ENCODE data around the gene LAMTOR3.
A peak's percentile ranks its signal among the peaks of the same experiment; 100 is the strongest.

The LAMTOR3 gene

GRCh38 chr4:99872570-99872969, 21.7 kb downstream of the LAMTOR3 start:
- DNase-seq, result no peak
- no peaks in the 10 kb centered on the region for H3K4me1 ChIP-seq (ENCODE audit: control insufficient read depth, insufficient read depth, low read length, poor library complexity, severe bottlenecking)

DNA sequence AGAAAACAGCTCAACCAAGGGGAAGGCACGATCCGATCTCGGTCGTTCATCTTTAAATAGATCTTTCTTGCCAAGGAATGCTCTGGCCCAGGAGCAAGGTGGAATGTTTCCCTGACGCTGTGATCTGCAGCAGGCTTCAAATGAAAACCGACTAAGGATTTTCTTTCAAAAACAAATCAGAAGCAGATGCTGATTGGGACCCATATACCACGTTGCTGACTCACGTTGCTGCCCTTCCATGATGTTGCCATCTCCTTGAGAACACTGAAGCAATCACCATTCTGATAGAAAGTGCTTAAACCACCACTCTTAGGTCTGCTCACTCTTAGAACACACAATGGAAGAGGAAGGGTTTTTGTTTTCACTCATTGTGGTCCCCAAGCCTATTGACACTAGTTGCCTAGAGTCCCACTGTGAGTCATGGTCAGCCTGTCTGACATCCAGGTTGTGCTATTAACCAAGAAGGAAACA, 26.1 kb downstream of the LAMTOR3 start:
- Histone ChIP-seq H3K27ac (ENCODE audit: insufficient read depth, low read length, poor library complexity, severe bottlenecking) (no peak overlapping the region), H3K4me3 (ENCODE audit: insufficient read depth, low read depth, low read length, poor library complexity, severe bottlenecking) (no peak overlapping the region), H3K36me3 (ENCODE audit: control insufficient read depth, insufficient read depth, low read length) (peaks cover 30% of the 10 kb centered on the region), H3K9me3 (ENCODE audit: control insufficient read depth, low read length) (no peaks in the 10 kb centered on the region), H3K27me3 (replicated peaks; ENCODE audit: control insufficient read depth, insufficient read depth, low read length, poor library complexity, severe bottlenecking) (no peaks in the 10 kb centered on the region), H3K4me1 (ENCODE audit: control insufficient read depth, insufficient read depth, low read length, poor library complexity, severe bottlenecking) (no peaks in the 10 kb centered on the region)
- no peak for DNase-seq

More at GRCh38 chr4:99872570-99872969, 21.7 kb downstream of the LAMTOR3 start:
- H3K36me3 ChIP-seq (ENCODE audit: control insufficient read depth, insufficient read depth, low read length), result peaks cover 6% of the 10 kb centered on the region
- H3K27ac ChIP-seq (ENCODE audit: insufficient read depth, low read length, poor library complexity, severe bottlenecking), result no peak overlapping the region
- no peak overlapping the region for H3K4me3 ChIP-seq (ENCODE audit: insufficient read depth, low read depth, low read length, poor library complexity, severe bottlenecking)
- H3K27me3 ChIP-seq (replicated peaks; ENCODE audit: control insufficient read depth, insufficient read depth, low read length, poor library complexity, severe bottlenecking), result no peaks in the 10 kb centered on the region
- no peaks in the 10 kb centered on the region for H3K9me3 ChIP-seq (ENCODE audit: control insufficient read depth, low read length)

GRCh38 chr4:99863804-99864203, 30.4 kb downstream of the LAMTOR3 start:
- H3K4me1 ChIP-seq (ENCODE audit: control insufficient read depth, insufficient read depth, low read length, poor library complexity, severe bottlenecking), result no peaks in the 10 kb centered on the region
- no peak for DNase-seq
- no peaks in the 10 kb centered on the region for H3K27me3 ChIP-seq (replicated peaks; ENCODE audit: control insufficient read depth, insufficient read depth, low read length, poor library complexity, severe bottlenecking)
- peaks cover 37% of the 10 kb centered on the region for H3K36me3 ChIP-seq (ENCODE audit: control insufficient read depth, insufficient read depth, low read length)
- no peak overlapping the region for H3K4me3 ChIP-seq (ENCODE audit: insufficient read depth, low read depth, low read length, poor library complexity, severe bottlenecking)
- no peak overlapping the region for H3K27ac ChIP-seq (ENCODE audit: insufficient read depth, low read length, poor library complexity, severe bottlenecking)
- H3K9me3 ChIP-seq (ENCODE audit: control insufficient read depth, low read length), result no peaks in the 10 kb centered on the region

GRCh38 chr4:99861120-99861905, 32.9 kb downstream of the LAMTOR3 start:
- H3K4me3 ChIP-seq (ENCODE audit: insufficient read depth, low read depth, low read length, poor library complexity, severe bottlenecking), result no peak overlapping the region
- no peaks in the 10 kb centered on the region for H3K27me3 ChIP-seq (replicated peaks; ENCODE audit: control insufficient read depth, insufficient read depth, low read length, poor library complexity, severe bottlenecking)
- H3K9me3 ChIP-seq (ENCODE audit: control insufficient read depth, low read length), result no peaks in the 10 kb centered on the region
- no peak overlapping the region for H3K27ac ChIP-seq (ENCODE audit: insufficient read depth, low read length, poor library complexity, severe bottlenecking)
- H3K36me3 ChIP-seq (ENCODE audit: control insufficient read depth, insufficient read depth, low read length), result peaks cover 22% of the 10 kb centered on the region
- no peak for DNase-seq
- H3K4me1 ChIP-seq (ENCODE audit: control insufficient read depth, insufficient read depth, low read length, poor library complexity, severe bottlenecking), result no peaks in the 10 kb centered on the region

DNA sequence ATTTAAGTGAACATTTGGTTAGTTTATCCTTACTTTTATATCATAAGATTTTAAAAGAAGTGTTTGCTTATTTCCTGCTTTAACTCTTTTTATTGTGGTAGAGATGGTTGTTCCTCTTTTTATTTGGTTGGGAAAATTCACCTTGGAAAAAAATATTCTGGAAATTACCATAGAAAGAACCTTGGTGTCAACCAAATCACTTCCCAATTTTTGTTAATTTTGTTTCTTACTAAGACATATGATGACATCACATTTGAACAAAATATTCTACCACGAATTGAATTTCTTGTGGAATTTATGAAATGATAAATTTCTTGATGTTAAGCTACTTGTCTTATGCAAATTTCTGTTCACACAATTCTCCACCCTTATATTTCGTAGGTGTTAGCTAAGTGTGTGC, 33.7 kb downstream of the LAMTOR3 start:
- Histone ChIP-seq H3K36me3 (ENCODE audit: control insufficient read depth, insufficient read depth, low read length) (peaks cover 17% of the 10 kb centered on the region), H3K9me3 (ENCODE audit: control insufficient read depth, low read length) (no peaks in the 10 kb centered on the region), H3K27me3 (replicated peaks; ENCODE audit: control insufficient read depth, insufficient read depth, low read length, poor library complexity, severe bottlenecking) (no peaks in the 10 kb centered on the region), H3K27ac (ENCODE audit: insufficient read depth, low read length, poor library complexity, severe bottlenecking) (no peak overlapping the region), H3K4me3 (ENCODE audit: insufficient read depth, low read depth, low read length, poor library complexity, severe bottlenecking) (no peak overlapping the region), H3K4me1 (ENCODE audit: control insufficient read depth, insufficient read depth, low read length, poor library complexity, severe bottlenecking) (no peaks in the 10 kb centered on the region)
- no peak for DNase-seq

DNA sequence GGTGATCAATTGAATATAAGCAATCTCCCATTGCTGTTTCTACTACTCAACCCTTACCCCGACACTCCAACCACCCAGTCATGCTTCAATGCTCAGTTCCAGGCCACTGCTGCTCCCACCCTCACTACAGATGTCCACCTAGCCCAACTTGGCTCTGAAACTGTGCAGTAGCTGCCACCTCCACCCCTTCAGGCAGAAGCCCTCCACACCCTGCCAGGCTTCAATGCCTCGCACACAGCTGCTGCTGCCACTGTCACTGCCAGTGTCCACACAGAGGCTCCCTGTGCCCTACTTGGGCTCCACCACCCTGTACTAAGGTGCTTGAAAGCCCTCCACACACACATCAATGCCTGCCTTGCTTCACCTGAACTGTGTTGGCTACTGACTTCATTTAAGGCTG, 34.6 kb downstream of the LAMTOR3 start:
- H3K27me3 ChIP-seq (replicated peaks; ENCODE audit: control insufficient read depth, insufficient read depth, low read length, poor library complexity, severe bottlenecking), result no peaks in the 10 kb centered on the region
- no peak overlapping the region for H3K4me3 ChIP-seq (ENCODE audit: insufficient read depth, low read depth, low read length, poor library complexity, severe bottlenecking)
- H3K4me1 ChIP-seq (ENCODE audit: control insufficient read depth, insufficient read depth, low read length, poor library complexity, severe bottlenecking), result no peaks in the 10 kb centered on the region
- no peaks in the 10 kb centered on the region for H3K9me3 ChIP-seq (ENCODE audit: control insufficient read depth, low read length)
- peaks cover 8% of the 10 kb centered on the region for H3K36me3 ChIP-seq (ENCODE audit: control insufficient read depth, insufficient read depth, low read length)
- no peak for DNase-seq
- no peak overlapping the region for H3K27ac ChIP-seq (ENCODE audit: insufficient read depth, low read length, poor library complexity, severe bottlenecking)

GRCh38 chr4:99857307-99857706, 36.9 kb downstream of the LAMTOR3 start:
- Histone ChIP-seq H3K4me3 (ENCODE audit: insufficient read depth, low read depth, low read length, poor library complexity, severe bottlenecking) (no peak overlapping the region), H3K36me3 (ENCODE audit: control insufficient read depth, insufficient read depth, low read length) (peaks cover 10% of the 10 kb centered on the region), H3K27ac (ENCODE audit: insufficient read depth, low read length, poor library complexity, severe bottlenecking) (no peak overlapping the region), H3K27me3 (replicated peaks; ENCODE audit: control insufficient read depth, insufficient read depth, low read length, poor library complexity, severe bottlenecking) (no peaks in the 10 kb centered on the region), H3K9me3 (ENCODE audit: control insufficient read depth, low read length) (no peaks in the 10 kb centered on the region), H3K4me1 (ENCODE audit: control insufficient read depth, insufficient read depth, low read length, poor library complexity, severe bottlenecking) (no peaks in the 10 kb centered on the region)
- no peak for DNase-seq

DNA sequence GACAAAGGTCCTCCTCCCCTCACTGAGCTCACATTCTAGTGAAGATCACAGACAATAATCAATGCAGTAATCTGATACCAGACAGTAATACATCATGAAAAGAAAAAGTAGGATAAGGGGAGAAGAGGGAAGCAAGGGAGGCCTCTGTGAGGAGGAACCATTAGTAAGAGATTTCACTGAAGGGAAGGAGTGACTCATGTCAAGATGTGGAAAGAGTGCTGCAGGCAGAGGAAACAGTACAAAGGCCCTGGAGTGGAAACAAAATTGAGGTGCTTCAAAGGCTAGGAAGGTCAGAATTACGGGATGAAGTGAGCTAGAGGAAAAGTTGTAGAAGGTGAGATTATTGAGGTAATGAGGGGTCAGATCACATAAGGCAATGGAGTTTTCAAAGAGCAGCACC, 38.1 kb downstream of the LAMTOR3 start:
- Histone ChIP-seq H3K27me3 (replicated peaks; ENCODE audit: control insufficient read depth, insufficient read depth, low read length, poor library complexity, severe bottlenecking) (no peaks in the 10 kb centered on the region), H3K36me3 (ENCODE audit: control insufficient read depth, insufficient read depth, low read length) (peaks cover 10% of the 10 kb centered on the region), H3K4me3 (ENCODE audit: insufficient read depth, low read depth, low read length, poor library complexity, severe bottlenecking) (no peak overlapping the region), H3K4me1 (ENCODE audit: control insufficient read depth, insufficient read depth, low read length, poor library complexity, severe bottlenecking) (no peaks in the 10 kb centered on the region), H3K27ac (ENCODE audit: insufficient read depth, low read length, poor library complexity, severe bottlenecking) (peak overlapping the region; percentile 27), H3K9me3 (ENCODE audit: control insufficient read depth, low read length) (no peaks in the 10 kb centered on the region)
- no peak for DNase-seq

- DNase-seq, result no peak
- Histone ChIP-seq H3K36me3 (ENCODE audit: control insufficient read depth, insufficient read depth, low read length) (peaks cover 10% of the 10 kb centered on the region), H3K27me3 (replicated peaks; ENCODE audit: control insufficient read depth, insufficient read depth, low read length, poor library complexity, severe bottlenecking) (no peaks in the 10 kb centered on the region), H3K27ac (ENCODE audit: insufficient read depth, low read length, poor library complexity, severe bottlenecking) (peak overlapping the region; percentile 27), H3K4me3 (ENCODE audit: insufficient read depth, low read depth, low read length, poor library complexity, severe bottlenecking) (peak overlapping the region; percentile 7), H3K9me3 (ENCODE audit: control insufficient read depth, low read length) (no peaks in the 10 kb centered on the region), H3K4me1 (ENCODE audit: control insufficient read depth, insufficient read depth, low read length, poor library complexity, severe bottlenecking) (no peaks in the 10 kb centered on the region)
These were observed 38.5 kb downstream of the LAMTOR3 start for GRCh38 chr4:99855678-99856077.

- no peak for DNase-seq
- no peaks in the 10 kb centered on the region for H3K27me3 ChIP-seq (replicated peaks; ENCODE audit: control insufficient read depth, insufficient read depth, low read length, poor library complexity, severe bottlenecking)
- H3K4me1 ChIP-seq (ENCODE audit: control insufficient read depth, insufficient read depth, low read length, poor library complexity, severe bottlenecking), result no peaks in the 10 kb centered on the region
- no peak overlapping the region for H3K4me3 ChIP-seq (ENCODE audit: insufficient read depth, low read depth, low read length, poor library complexity, severe bottlenecking)
- H3K27ac ChIP-seq (ENCODE audit: insufficient read depth, low read length, poor library complexity, severe bottlenecking), result no peak overlapping the region
- H3K9me3 ChIP-seq (ENCODE audit: control insufficient read depth, low read length), result no peaks in the 10 kb centered on the region
- H3K36me3 ChIP-seq (ENCODE audit: control insufficient read depth, insufficient read depth, low read length), result peaks cover 3% of the 10 kb centered on the region
These were observed 40.2 kb downstream of the LAMTOR3 start for GRCh38 chr4:99853999-99854398.
